GM19035 (cell line): ENCODE measurements around the gene ATP5ME.

Source experiments
- ATAC-seq: cut with Tn5 transposase; IDR thresholded peaks from one replicate; pipeline ENCODE4 v1.9.1; 2021; ENCODE audit not compliant: unreplicated experiment

Gene ATP5ME

DNA sequence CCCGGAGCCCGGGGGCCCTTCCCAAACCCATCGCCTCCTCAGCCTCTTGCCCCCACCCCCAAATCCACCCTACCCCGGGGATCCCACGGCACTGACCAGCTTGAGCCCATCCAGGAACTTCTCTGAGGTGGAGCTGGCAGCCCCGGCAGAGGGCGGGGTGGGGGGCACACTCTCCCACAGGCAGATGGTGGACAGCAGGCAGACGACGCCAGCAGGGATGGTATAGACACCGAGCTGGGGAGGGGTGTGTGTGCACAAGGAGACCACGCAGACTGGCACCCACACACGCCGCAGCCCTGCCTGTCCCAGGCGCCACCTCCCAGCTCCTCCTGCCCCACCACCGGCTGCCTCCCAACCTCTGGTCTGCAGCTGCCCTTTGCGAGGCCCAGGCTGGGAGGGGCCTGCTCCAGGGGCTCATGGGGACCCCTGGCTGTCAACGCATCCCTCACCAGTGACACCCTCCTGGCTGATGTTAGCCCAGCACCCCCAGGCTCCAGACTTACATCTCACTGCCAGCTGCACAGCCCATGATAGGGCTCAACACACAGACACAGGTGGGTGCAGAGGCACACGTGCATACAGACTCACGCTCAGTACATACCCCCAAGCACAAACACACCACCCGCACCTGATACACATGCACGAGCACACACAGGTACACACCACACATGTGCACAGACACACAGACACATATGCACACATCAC, 10.7 kb upstream of the ATP5ME start:
- ATAC-seq = no peak

DNA sequence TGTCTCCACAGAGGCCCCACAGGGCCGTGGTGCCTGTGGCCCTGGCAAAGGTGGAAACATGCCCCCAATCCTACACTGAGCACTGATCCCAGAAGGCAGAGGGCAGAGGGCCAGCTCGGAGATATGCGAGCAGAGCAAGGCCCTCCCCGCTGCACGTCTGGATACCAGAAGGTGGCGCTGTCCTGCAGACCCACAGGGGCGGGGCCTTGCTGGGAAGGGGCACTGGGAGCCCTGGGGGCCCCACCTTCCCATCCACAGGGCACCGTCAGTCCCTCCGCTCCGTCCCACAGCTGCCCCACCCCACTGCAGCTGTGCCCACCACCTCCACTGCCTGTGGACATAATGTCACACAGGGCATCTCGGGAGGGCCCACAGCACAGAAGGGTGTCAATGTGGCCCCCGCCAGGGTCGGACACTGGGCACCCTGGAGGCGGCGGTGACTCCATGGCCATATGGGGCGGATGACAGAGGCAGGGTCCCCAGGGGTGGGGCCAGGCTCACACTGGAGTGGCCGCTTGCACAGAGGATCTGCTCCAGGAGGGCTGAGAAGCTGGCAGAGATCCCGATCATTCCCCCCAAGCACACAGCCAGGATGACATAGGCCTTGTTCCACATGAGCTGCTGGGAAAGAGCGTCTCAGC, 10.0 kb upstream of the ATP5ME start:
- no peak for ATAC-seq

DNA sequence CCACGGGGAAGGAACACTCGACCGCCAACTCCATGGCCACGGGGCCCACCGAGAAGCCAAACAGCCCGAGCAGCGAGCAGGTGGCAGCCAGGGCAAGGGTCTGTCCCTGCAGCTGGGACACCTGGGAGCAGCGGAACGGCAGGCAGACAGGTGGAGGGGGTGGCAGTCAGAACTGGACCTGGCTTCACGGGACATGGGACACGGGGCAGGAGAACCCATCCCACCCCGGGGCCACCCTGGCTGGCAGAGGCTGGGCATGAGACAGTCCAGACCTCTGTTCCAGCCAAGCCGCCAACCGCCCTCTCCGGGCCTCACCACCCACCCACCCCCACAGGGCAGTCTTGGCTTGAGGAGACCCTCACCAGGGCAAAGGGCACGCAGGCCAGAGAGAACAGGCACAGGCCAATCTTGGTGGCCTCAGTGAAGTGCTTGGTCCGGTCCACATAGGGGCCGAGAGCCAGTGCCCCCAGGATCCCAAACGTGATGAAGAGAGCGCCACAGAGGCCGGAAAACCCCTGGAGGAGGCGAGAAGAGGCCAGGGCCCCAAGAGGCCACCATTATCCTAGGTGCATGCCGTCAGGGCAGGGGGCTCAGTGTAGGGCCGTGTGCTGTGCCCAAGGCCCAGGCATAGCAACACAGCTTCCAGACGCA, 9.3 kb upstream of the ATP5ME start:
- ATAC-seq = no peak

DNA sequence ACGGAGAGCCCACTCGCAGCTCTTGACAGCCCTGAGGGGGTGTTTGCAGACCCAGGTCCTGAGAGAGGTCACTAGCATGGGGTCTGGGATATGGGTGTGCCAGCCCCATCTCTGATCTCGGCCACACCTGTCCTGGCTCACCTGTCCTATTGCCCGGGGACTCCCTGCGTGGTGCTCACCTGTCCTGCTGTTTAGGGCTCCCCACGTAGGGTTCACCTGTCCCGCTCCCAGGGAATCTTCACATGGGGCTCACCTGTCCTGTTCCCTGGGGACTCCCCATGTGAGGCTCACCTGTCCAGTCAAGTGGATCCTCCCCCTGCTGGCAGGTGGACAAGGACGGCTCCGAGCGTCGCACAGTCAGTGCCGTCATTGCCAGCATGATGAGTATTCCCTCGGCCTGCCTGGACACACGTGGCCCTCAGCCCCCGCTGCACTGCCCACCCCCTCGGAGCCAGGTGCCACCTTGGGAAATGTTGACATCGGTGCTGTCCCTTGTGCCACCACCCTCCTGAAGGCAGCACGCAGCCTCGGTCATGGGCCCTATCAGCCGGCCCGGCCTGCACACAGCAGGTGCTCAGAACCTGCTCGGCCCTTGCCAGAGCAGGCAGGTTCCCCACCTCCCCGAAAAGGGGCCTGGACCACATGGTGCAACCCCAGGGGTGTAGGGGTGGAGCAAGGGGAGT, 8.6 kb upstream of the ATP5ME start:
- no peak for ATAC-seq

DNA sequence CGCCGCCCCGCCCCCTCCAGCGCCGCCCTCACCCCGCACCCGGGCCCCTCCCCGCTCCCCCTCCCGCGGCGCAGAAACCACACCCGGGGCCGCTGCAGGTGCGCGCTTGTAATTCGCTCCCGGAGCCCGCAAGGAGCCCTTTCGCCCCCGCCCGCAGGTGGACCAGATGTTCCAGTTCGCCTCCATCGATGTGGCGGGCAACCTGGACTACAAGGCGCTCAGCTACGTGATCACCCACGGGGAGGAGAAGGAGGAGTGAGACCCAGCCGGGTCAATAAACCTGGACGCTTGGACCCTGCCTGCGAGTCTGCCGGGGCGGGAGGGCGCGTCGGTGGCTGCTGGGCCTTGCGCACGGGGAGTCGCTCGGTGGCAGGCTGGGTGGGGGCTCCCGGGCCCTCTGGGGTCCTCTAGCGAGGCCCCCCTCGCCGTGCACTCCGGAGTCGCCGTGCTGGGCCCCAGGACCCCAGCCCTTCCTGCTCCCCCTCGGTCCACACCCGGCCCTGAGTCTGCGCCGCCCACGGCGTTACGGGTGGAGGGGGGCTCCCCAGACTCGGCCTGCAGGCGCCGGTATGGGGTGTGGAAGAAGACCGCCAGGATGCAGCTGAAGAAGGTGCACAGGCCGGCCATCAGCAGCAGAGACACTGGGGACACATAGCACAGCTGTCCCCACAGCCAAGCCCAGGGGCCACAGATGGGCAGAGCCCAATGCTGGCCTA, 7.8 kb upstream of the ATP5ME start:
- ATAC-seq = no peak

DNA sequence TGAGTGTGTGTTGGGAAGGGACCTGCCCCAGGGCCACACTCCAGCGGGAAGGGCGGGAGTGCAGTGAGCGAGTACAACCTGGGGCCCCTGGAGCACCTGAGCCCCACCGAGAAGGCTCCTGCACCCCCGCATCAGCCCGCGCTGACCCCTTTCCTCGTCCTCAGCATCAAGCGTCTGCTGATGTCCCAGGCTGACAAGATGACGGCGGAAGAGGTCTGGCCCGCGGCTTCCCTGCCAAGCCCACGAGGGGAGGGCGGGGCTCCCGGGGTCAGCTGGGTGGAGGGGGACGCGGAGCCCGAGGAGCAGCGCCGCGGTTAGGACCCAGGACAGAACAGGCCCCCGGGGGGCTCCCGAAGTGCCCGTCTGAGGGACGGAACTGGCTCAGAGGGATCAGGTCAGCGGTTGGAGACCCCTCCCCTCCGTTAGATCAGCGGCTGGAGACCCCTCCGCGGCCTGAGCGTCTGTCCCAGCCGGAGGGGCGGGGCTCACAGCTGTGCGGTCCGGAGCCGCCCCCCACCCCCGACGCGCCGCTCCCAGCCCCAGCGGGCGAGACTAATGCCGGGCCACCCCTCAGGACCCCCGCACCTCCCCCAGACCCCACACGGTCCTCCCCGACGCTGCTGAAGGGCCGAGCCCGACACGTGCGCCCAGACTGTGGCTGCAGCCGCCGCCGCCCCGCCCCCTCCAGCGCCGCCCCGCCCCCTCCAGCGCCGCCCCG, 7.0 kb upstream of the ATP5ME start:
- ATAC-seq = peak; percentile 42

DNA sequence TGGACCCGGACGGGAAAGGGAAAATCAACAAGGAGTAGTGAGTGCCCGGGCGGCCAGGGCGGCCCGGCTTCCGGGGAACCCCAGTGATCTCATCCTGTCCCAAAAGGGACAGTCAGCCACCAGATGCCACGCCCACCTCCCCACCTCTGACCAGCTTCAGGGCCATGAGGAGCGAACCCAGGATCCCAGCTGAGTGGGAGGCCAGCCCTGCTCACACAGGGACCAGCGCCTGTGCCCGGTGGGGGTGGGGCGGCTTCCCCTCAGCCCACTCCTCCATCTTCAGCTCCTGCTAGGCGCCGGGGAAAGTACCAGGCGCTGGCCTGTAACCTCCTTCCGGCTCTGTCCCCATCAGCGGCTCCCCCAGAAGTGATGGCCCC, 6.5 kb upstream of the ATP5ME start:
- ATAC-seq = peak; percentile 31

DNA sequence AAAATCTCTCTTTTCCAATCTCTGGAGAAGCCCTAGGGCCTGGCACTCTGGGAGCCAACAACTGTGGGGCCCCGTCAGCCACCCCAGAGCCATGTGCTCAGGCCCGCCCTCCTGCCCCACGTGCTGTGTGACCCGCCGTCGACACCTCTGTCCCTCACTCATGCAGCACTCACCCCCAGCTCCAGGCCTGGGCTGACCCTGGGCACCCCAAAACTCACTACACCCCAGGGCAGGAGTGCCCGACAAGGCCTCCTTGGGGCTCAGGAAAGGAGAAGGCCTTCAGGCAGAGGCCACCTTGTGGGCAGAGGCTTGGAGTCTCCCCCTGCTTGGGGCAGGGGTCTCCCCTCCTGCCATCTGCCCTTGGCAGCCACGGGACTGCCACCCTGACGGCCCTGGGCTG, 6.0 kb upstream of the ATP5ME start:
- ATAC-seq = no peak

DNA sequence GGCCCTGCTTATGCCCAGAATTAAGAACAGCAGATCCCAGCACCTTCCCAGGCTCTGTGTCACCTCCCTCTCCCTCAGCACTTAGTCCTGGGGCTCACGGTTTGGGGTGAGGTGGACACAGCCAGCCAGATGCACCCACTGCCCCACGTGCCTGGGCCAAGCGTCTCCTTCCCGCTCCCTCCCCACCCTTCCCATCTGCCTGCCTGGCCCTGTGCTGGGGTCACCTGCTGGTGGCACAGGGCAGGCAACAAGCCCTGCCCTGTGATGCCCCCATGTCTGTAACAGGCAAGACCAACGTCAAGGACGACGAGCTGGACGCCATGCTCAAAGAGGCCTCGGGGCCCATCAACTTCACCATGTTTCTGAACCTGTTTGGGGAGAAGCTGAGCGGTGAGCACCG, 5.6 kb upstream of the ATP5ME start:
- ATAC-seq = no peak

DNA sequence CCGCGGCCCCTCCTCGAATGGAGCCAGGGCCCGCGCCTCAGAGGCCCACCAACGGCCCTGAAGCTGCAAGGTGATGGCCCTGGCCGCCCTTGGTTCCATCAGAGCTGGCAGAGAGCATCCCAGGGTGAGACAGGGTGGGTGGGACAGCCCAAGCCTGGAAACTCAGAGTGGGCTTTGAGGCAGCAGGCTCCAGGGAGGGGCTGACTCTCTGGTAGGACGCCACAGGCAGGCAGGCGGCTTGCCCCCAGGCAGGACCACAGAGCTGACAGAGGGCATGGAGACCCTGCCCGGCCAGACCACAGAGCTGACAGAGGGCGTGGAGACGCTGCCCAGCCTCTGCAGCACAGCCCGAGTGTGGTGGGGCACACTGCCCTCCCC, 5.0 kb upstream of the ATP5ME start:
- ATAC-seq = no peak

DNA sequence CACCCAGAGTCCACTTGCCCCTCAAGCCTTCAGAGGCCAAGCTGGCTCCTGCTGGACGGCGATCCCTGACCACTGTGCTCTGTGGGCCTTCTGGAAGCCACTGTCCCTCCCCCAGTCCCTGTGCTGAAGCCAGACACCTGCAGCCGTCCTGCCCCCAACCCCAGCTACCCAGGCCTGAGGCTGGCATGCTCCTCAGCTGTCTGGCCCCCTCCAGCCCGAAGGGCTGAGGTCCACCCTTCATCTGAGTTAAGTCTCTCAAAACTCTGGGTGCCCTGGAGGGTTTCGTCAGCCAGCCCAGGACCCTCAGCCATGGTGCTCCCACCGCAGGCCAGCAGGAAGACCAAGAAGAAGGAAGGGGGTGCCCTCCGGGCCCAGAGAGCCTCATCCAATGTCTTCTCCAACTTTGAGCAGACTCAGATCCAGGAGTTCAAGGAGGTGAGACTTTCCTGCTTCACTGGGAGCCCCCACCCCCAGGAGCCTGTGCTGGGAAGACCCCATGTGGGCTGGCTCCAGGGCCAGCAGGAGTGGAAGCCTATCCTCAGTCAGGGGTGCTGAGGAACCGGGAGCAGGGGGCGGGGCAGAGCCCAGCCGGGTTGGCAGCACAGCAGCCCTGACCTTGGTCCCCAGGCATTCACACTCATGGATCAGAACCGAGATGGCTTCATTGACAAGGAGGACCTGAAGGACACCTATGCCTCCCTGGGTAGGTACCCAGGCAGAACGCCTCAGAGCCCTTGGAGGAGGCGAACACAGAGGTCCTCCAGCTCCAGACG, 4.4 kb upstream of the ATP5ME start:
- ATAC-seq = no peak

DNA sequence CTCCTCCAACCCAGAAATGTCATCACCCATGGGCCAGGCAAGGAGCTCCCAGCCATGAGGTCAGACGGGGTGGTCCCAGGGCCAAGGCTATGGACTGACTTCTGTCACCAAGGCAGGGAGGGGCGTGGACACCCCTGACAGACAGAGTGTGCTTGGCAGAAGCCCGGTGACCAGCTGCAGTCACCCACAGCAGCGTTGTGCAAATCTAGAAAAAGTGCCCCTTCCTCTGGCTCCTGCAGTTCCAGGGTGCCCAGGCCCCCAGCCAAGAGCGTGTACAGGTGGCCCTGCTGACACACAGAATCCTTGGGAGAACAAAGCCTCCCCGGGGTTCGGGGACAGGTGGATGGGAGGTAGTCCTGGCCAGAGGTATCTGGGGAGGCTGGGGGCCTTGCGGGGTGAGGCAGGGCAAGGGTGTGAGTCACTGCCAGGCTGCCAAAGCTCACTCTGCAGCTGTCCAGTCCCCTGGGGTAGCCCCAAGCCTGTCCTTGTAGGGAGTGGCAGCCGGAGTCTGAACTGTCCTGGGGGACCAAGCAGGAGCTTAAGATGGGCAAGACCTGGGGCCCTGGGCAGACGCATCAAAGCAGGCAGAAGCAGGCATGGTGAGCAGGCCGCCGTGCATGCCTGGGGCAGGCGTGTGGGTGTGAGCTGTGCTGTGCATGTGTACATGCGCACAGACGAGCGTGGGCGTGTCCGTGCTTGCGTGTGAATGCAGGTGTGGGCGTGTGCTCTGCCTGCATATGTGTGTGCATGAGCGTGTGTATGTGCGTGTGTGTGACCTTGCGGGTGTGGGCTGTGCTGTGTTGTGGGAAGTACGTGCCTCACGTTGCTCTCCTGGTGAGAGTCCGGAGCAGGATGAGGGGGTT, 3.6 kb upstream of the ATP5ME start:
- ATAC-seq = no peak

DNA sequence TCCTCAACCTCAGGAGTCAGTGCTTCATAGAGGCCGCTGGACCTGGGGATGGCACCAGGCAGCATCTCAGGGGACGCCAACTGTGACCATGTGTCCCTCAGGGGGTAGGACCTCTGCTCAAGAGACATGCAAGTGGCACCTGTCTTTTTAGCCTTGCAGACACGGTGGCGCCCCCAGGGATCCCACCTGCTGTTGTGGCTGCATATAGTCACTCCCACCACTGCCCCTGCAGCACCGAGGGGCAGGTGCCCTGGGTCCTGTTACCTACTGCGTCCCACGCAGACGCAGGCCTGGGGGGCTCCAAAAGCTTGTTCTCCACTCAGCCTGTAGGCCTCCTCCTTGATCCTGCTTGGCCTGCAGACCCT, 2.8 kb upstream of the ATP5ME start:
- no peak for ATAC-seq

DNA sequence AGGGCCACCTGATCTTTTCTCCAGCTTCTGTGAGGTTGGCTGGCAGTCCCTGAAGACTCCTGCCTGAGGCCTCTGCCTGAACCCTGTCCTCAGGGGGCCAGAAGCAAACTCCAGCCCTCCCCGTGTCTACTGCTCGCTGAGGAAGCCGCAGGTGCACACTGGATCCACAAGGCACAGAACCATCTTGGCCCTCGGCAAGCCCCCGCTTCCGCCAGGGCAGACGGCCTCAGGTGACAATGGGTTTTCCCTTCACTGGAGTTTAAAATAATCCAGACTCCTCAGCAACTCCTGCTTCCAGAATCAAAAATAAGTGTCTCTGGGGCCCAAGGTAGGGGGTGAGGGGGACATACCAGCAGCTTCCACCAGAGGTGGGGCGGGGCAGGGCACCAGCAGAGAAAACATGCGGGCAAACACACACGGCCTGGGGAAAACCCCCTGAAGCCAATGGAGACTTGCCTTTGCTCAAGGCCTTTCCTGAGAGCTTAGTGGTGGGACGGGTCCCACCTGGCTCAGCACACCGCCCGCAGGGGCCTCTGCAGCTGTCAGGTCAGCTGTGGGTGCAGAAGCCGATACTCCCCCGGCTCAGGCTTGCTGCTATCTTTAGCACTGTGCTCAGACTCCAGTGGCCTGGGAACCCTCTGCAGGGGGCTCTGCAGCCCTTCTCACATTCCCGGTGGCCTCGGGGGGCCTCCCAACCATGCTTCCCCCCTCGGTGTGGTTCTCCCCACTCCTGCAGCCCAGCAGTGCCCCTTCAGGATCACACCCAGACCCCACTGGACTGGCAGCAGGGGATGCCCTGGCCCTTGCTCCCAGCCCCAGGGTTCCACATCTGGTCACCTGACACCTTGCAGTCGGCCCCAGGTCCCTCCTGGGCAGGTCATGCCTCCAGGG, 2.1 kb upstream of the ATP5ME start:
- ATAC-seq = no peak

DNA sequence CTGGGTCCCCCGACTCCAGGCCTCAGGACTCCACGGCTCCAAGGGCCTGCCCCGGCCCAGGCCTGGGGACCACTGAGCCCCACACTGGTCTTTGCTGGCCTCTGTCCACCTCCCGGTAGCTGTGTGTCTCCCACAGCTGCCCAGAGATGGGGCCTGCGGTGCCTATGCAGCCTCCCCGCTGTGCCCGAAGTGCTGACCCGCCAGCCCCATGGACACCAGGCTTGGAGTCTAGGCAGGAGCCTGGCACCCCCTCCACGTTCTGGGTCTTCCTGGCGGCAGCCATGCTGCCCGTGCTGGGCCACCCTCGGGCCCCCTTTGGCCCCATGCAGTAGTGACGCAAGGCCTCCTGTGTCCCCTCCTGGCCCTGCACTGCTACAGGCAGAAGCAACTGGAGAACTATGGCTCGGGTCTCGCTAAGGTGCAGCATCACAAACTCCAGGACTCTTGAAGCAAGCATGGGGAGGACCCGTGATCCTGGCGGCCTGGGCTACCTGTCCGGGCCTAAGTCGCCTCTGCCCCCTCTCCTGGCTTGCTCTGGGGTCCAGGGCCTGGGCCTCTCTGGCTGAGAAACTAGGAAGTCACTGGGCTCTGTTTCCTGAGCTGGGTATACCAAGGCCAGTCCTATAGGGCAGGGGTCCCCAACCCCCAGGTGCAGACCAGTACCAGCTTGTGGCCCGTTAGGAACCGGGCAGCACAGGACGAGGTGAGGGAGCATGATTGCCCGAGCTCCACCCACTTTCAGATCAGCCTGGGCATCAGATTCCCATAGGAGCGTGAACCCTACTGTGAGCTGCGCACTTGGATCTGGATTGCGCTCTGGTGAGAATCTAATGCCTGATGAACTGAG, 1.2 kb upstream of the ATP5ME start:
- ATAC-seq = peak; percentile 4

DNA sequence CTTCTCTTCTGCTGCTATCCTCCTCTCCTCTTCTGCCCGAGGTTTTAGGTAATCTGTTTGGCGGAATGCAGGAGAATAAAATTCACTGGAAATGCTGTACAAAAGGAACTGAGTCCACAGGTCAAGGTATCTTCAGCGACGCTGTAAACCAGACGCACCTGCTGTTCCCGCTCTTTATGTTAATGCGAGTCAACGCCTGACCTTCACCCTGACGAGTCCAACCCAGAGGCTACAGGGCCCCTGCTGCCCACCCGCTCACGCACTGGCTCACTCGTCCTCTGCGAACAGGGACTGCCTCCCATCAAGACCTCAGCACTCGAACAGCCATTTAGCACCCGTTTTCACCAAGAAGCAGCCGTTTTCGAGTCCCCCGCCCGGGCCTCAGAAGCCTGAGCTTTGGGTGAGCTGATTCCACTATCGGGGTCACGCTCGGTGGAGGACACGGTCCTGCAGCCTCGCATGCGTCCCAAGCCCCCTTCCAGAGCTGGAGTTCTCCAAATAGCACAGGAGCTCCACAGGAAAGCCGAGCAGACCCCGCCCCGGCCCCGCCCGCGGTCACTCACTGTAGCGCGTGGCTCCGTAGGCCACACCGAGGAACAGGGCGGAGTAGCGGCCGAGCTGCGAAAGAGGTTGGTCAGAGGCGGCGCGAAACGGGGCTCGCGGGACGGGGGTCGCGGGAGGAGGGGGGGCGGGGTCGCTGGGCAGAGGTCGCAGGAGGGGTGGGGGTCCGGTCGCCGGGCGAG, 556 bp downstream of the ATP5ME start:
- no peak for ATAC-seq
